ENCODE measurements around the gene PKDCC. TPM values are rescaled to one million over a fixed set of nuclear protein-coding genes. Genes with fewer than 3 reads are reported as not detected.
A peak's percentile ranks its signal among the peaks of the same experiment; 100 is the strongest.

The PKDCC gene
- total and polyA plus RNA-seq, 4 donors: 73.6 to 131 (median 103) TPM

DNA sequence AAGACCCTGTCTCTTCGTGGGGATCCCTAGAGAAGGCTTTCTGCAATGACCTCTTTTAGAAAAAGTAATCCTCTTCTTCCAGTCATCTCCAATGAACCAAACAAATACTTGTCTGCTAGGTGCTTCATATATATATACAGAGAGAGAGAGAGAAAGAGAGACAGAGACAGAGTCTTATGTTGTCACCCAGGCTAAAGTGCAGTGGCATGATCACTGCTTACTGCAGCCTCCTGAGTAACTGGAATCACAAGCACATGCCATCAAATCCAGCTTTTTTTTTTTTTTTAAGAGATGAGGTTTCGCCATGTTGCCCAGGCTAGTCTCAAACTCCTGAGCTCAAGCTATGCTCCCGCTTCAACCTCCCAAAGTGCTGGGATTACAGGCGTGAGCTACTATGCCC lies 18.6 kb upstream of the PKDCC start:
- H3K27me3 ChIP-seq (ENCODE audit: control insufficient read depth in 3 of 3, insufficient read depth in 3 of 3, low read length in 2 of 3): no peaks in the 10 kb centered on the region
- TF ChIP-seq, protein P1, sequence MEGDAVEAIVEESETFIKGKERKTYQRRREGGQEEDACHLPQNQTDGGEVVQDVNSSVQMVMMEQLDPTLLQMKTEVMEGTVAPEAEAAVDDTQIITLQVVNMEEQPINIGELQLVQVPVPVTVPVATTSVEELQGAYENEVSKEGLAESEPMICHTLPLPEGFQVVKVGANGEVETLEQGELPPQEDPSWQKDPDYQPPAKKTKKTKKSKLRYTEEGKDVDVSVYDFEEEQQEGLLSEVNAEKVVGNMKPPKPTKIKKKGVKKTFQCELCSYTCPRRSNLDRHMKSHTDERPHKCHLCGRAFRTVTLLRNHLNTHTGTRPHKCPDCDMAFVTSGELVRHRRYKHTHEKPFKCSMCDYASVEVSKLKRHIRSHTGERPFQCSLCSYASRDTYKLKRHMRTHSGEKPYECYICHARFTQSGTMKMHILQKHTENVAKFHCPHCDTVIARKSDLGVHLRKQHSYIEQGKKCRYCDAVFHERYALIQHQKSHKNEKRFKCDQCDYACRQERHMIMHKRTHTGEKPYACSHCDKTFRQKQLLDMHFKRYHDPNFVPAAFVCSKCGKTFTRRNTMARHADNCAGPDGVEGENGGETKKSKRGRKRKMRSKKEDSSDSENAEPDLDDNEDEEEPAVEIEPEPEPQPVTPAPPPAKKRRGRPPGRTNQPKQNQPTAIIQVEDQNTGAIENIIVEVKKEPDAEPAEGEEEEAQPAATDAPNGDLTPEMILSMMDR (IDR thresholded peaks at IDR 0.05; ENCODE audit: control extremely low read depth, extremely low read depth): no peak
- DNase-seq (no peak), ATAC-seq (ENCODE audit: insufficient read depth, low FRiP score) (no peak)
- H3K4me1 ChIP-seq (ENCODE audit: control insufficient read depth in 5 of 5, insufficient read depth in 5 of 5, low read length in 5 of 5): peaks cover 5 to 35% (median 9%) of the 10 kb centered on the region in 5 donors
- no peaks in the 10 kb centered on the region for H3K9me3 ChIP-seq (ENCODE audit: control insufficient read depth in 4 of 4, insufficient read depth in 3 of 4, low read length in 3 of 4)
- 88 to 92% methylated on average over 4 of the region's 4 CpGs for WGBS, 2 donors
- H3K9ac ChIP-seq (ENCODE audit: insufficient read depth in 1 of 2, low read length in 2 of 2): no peak overlapping the region
- no peak overlapping the region for H3K27ac ChIP-seq (ENCODE audit: low read depth in 1 of 2, low read length in 1 of 2)
- H3K4me3 ChIP-seq: no peak overlapping the region
- no peaks in the 10 kb centered on the region for H3K36me3 ChIP-seq (ENCODE audit: control insufficient read depth in 4 of 4, insufficient read depth in 4 of 4, low read length in 4 of 4)

- Histone ChIP-seq H3K9ac (ENCODE audit: insufficient read depth in 1 of 2, low read length in 2 of 2) (no peak overlapping the region), H3K4me3 (no peak overlapping the region), H3K27me3 (ENCODE audit: control insufficient read depth in 3 of 3, insufficient read depth in 3 of 3, low read length in 2 of 3) (no peaks in the 10 kb centered on the region), H3K4me1 (ENCODE audit: control insufficient read depth in 5 of 5, insufficient read depth in 5 of 5, low read length in 5 of 5) (peaks cover 5 to 32% (median 9%) of the 10 kb centered on the region in 5 donors), H3K27ac (ENCODE audit: low read depth in 1 of 2, low read length in 1 of 2) (no peak overlapping the region), H3K36me3 (ENCODE audit: control insufficient read depth in 4 of 4, insufficient read depth in 4 of 4, low read length in 4 of 4) (no peaks in the 10 kb centered on the region), H3K9me3 (ENCODE audit: control insufficient read depth in 4 of 4, insufficient read depth in 3 of 4, low read length in 3 of 4) (no peaks in the 10 kb centered on the region)
- DNase-seq (no peak), ATAC-seq (ENCODE audit: insufficient read depth, low FRiP score) (no peak)
- TF ChIP-seq, protein P1 (IDR thresholded peaks at IDR 0.05; ENCODE audit: control extremely low read depth, extremely low read depth): no peak
- 83% methylated on average over 4 of the region's 4 CpGs for WGBS, 2 donors
These were observed 18.1 kb upstream of the PKDCC start for GRCh38 chr2:42029639-42030199.

- H3K36me3 ChIP-seq (ENCODE audit: control insufficient read depth in 4 of 4, insufficient read depth in 4 of 4, low read length in 4 of 4): no peaks in the 10 kb centered on the region
- H3K9ac ChIP-seq (ENCODE audit: insufficient read depth in 1 of 2, low read length in 2 of 2): no peak overlapping the region
- peaks cover 3 to 27% (median 9%) of the 10 kb centered on the region in 5 donors for H3K4me1 ChIP-seq (ENCODE audit: control insufficient read depth in 5 of 5, insufficient read depth in 5 of 5, low read length in 5 of 5)
- TF ChIP-seq, protein P1 (IDR thresholded peaks at IDR 0.05; ENCODE audit: control extremely low read depth, extremely low read depth): no peak
- no peak overlapping the region for H3K4me3 ChIP-seq
- WGBS, 2 donors: 78 to 82% methylated on average over 19 of the region's 19 CpGs
- H3K27ac ChIP-seq (ENCODE audit: low read depth in 1 of 2, low read length in 1 of 2): no peak overlapping the region
- ATAC-seq (ENCODE audit: insufficient read depth, low FRiP score) (no peak), DNase-seq (peak in 2 of 3 donors; percentile 44 to 46)
- H3K27me3 ChIP-seq (ENCODE audit: control insufficient read depth in 3 of 3, insufficient read depth in 3 of 3, low read length in 2 of 3): no peaks in the 10 kb centered on the region
- H3K9me3 ChIP-seq (ENCODE audit: control insufficient read depth in 4 of 4, insufficient read depth in 3 of 4, low read length in 3 of 4): no peaks in the 10 kb centered on the region
These were observed 17.5 kb upstream of the PKDCC start for GRCh38 chr2:42030200-42030759.
